ENCODE results near the gene DHTKD1. TPM values are rescaled to one million over a fixed set of nuclear protein-coding genes. Genes with fewer than 3 reads are reported as not detected.

Gene DHTKD1
- total and polyA plus RNA-seq, 10 of the 15 experiments (the other 5 are each of a cell fraction or from before 2014, with no cell fraction given) = 11.3 to 35.0 (median 26.9) TPM

GRCh38 chr10:12073526-12073925, 4.8 kb downstream of the DHTKD1 start:
- peak overlapping the region; percentile 68 for H3K27ac ChIP-seq (ENCODE audit: control insufficient read depth, insufficient read depth)
- H3K4me2 ChIP-seq (ENCODE audit: control insufficient read depth, insufficient read depth) = peak overlapping the region; percentile 40
- no peaks in the 10 kb centered on the region for H3K36me3 ChIP-seq (ENCODE audit: control insufficient read depth in 2 of 2, insufficient read depth in 2 of 2, low read length in 1 of 2)
- H4K20me1 ChIP-seq (ENCODE audit: control insufficient read depth, insufficient read depth) = no peaks in the 10 kb centered on the region
- ATAC-seq (no peak), FAIRE-seq (no peak), DNase-seq (ENCODE audit: low read depth, low spot score) (no peak)
- H3K79me2 ChIP-seq (ENCODE audit: control insufficient read depth, insufficient read depth, low read length) = peaks cover 50% of the 10 kb centered on the region
- no peaks in the 10 kb centered on the region for H3K27me3 ChIP-seq (replicated peaks in 1 of 2; ENCODE audit: control insufficient read depth in 2 of 2, insufficient read depth in 2 of 2, low read length in 1 of 2)
- H2AFZ ChIP-seq (ENCODE audit: control insufficient read depth, low read depth, low read length) = no peak overlapping the region
- TF ChIP-seq IRF3 (IDR thresholded peaks at IDR 0.05) (no peak), ATF7 (IDR thresholded peaks at IDR 0.05; ENCODE audit: low read depth) (no peak)
- TF ChIP-seq, protein P1, sequence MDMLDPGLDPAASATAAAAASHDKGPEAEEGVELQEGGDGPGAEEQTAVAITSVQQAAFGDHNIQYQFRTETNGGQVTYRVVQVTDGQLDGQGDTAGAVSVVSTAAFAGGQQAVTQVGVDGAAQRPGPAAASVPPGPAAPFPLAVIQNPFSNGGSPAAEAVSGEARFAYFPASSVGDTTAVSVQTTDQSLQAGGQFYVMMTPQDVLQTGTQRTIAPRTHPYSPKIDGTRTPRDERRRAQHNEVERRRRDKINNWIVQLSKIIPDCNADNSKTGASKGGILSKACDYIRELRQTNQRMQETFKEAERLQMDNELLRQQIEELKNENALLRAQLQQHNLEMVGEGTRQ (IDR thresholded peaks at IDR 0.05; ENCODE audit: borderline replicate concordance, low read depth, low read length) = no peak
- RAD21 ChIA-PET (ENCODE audit: unreplicated experiment) = interaction anchor here (1.0 to 5.1 kb wide), 7 partner anchors 25 to 191 kb away, joined by 3 to 34 read pairs (median 6); partner anchors contain the start of genes CDC123, NUDT5 and UPF2
- in situ Hi-C loops (cut with MboI) = no loop called here
- H3K4me3 ChIP-seq = peak overlapping the region; percentile 59; the same call in 1 of the 2 replicates
- SMC1A ChIA-PET (ENCODE audit: uncharacterized antibody, unreplicated experiment) = interaction anchor here (1.5 to 5.5 kb wide), 10 partner anchors 18 to 80 kb away, joined by 3 to 43 read pairs (median 5); partner anchors contain the start of gene UPF2
- CTCF ChIA-PET = interaction anchor here (0.6 to 1.9 kb wide), 6 partner anchors 23 to 87 kb away, joined by 3 to 8 read pairs (median 3); no protein-coding TSS in a partner anchor
- 0 out of 2 replicates have a peak overlapping the region, but pooled peaks have one; percentile 13 for H3K9ac ChIP-seq (ENCODE audit: control insufficient read depth, insufficient read depth, low read length)
- intact Hi-C loops (cut with micrococcal nuclease; ENCODE audit: unreplicated experiment) = no loop called here
- H3K4me1 ChIP-seq (ENCODE audit: control insufficient read depth, insufficient read depth, low read length) = peaks cover 45% of the 10 kb centered on the region
- no peaks in the 10 kb centered on the region for H3K9me3 ChIP-seq (replicated peaks; ENCODE audit: control insufficient read depth, insufficient read depth, low read length)
- BruUV-seq (replicated peaks) = no TSS peak
- whole genome bisulfite sequencing (ENCODE audit: insufficient coverage, insufficient replicate concordance, low lambda C conversion rate, missing lambda C conversion rate) = 47% methylated on average over 4 of the region's 4 CpGs
- POLR2A ChIA-PET = interaction anchor here (0.5 to 4.3 kb wide), 12 partner anchors 21 to 132 kb away, joined by 3 to 35 read pairs (median 5); partner anchors contain the start of gene UPF2
